Measurements from ENCODE around the gene SHISAL1.

SHISAL1 gene

DNA sequence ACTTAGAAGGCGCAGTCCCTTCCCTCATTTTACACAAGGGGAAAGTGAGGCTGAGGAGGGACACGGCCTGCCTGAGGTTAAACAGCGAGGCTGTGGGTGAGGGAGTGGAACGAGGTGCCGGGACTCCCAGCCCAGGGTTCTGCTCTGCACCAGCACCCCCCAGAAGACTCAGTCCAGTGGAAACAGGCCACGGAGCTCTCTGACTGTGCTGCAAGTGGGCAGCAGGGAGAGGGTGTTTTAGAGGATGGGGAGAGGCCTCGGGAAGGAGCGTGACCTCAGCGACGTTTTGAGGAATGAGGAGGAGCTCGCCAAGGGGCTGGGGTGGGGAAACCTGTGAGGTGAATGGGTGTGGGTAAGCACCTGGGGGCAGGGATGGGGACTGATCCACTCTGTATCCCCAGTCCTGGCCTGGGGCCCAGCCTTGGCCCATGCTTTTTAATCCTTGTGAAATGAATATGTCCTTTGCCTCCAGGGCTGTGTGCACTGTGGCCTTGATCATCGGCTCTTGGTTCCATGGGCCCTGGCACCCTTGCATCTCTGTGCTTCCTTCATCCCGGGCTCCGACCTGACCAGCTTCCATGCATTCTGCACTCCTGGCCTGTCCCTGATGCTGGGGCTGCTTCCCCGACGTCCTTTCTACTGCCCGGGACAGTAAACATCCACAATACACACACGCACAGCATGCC is 44.2 kb downstream of the SHISAL1 start:
- Histone ChIP-seq H3K4me2 (ENCODE audit: low read length) (no peak overlapping the region), H3K27me3 (ENCODE audit: control insufficient read depth, insufficient read depth, low read length) (no peaks in the 10 kb centered on the region), H3K79me2 (no peaks in the 10 kb centered on the region), H3K4me1 (no peaks in the 10 kb centered on the region), H3K27ac (no peak overlapping the region), H3K4me3 (ENCODE audit: low read depth, low read length) (no peak overlapping the region), H3K9me3 (ENCODE audit: control insufficient read depth, low read length) (no peaks in the 10 kb centered on the region), H3K9ac (no peak overlapping the region), H2AFZ (no peak overlapping the region), H3K36me3 (ENCODE audit: control insufficient read depth, insufficient read depth, low read length) (no peaks in the 10 kb centered on the region)
- TF ChIP-seq, protein P1, sequence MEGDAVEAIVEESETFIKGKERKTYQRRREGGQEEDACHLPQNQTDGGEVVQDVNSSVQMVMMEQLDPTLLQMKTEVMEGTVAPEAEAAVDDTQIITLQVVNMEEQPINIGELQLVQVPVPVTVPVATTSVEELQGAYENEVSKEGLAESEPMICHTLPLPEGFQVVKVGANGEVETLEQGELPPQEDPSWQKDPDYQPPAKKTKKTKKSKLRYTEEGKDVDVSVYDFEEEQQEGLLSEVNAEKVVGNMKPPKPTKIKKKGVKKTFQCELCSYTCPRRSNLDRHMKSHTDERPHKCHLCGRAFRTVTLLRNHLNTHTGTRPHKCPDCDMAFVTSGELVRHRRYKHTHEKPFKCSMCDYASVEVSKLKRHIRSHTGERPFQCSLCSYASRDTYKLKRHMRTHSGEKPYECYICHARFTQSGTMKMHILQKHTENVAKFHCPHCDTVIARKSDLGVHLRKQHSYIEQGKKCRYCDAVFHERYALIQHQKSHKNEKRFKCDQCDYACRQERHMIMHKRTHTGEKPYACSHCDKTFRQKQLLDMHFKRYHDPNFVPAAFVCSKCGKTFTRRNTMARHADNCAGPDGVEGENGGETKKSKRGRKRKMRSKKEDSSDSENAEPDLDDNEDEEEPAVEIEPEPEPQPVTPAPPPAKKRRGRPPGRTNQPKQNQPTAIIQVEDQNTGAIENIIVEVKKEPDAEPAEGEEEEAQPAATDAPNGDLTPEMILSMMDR (IDR thresholded peaks at IDR 0.05): no peak

DNA sequence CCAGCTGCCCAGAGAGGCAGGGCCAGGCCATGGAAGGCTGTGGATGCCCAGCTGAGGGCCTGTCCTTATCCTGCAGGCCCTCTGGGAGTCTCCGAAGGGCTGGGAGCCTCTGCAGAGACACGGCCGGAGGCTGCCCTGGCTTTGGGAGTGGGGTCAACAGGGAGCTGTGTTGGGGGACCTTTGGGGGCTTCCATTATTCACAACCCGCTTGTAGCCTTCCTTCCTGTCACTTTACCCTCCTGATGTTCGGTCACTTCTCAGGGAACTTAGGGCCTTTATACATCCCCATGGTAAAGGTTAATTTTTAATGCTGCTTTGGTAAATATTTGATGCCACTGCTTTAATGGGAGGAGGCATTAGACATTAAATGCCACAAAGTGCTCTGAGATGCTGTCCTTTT is 44.9 kb downstream of the SHISAL1 start:
- Histone ChIP-seq H3K36me3 (ENCODE audit: control insufficient read depth, insufficient read depth, low read length) (no peaks in the 10 kb centered on the region), H3K4me1 (no peaks in the 10 kb centered on the region), H3K27ac (no peak overlapping the region), H3K79me2 (no peaks in the 10 kb centered on the region), H3K9ac (no peak overlapping the region), H3K9me3 (ENCODE audit: control insufficient read depth, low read length) (no peaks in the 10 kb centered on the region), H2AFZ (no peak overlapping the region), H3K4me3 (ENCODE audit: low read depth, low read length) (no peak overlapping the region), H3K27me3 (ENCODE audit: control insufficient read depth, insufficient read depth, low read length) (no peaks in the 10 kb centered on the region), H3K4me2 (ENCODE audit: low read length) (no peak overlapping the region)
- TF ChIP-seq, protein P1 (IDR thresholded peaks at IDR 0.05): no peak

DNA sequence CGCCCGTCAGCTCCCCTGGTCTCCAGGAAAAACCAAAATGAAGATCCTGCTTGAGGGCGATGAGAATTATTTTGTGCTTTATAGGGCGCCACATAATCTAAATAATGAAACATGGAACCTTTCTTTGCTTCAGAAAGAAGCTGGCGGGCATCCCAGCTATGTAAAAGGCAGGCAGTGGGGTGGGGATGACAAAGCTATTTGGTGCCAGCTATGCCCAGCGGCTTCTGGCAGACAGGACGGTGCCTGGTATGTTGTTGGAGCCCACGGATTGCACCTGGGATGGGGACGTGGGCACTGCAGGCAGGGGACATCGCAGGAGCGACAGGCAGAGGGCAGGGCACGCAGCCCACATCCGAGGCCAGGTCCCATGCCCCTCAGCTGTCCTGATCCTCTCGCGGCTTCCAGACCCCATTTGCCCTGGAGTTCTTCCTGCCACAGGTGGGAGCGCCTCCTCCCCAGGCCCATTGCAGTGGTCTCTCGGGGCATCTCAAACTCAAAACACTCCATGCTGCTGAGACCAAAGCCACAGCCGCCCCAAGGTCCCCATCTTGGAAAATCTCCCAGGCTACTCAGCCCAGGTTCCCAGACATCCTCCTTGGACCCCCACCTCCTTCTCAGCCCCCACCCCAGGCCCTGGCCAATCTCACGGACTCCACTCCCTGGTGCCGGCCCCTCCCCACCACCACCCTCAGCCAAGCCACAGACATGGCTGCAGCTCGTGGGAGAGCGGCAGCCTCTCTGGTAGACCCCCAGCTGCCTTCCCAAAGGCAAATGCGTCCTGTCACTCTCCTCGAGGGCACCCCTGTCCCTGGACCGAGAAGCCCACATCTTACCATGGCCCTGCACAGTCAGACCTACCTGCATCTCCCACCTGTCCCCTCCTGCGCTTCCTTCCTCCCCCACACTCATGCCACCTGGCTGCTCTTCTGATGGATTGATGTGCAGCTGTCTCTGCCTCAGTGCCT is 45.7 kb downstream of the SHISAL1 start:
- H3K36me3 ChIP-seq (ENCODE audit: control insufficient read depth, insufficient read depth, low read length): no peaks in the 10 kb centered on the region
- no peak overlapping the region for H3K4me2 ChIP-seq (ENCODE audit: low read length)
- no peaks in the 10 kb centered on the region for H3K4me1 ChIP-seq
- no peak overlapping the region for H3K27ac ChIP-seq
- H3K9me3 ChIP-seq (ENCODE audit: control insufficient read depth, low read length): no peaks in the 10 kb centered on the region
- no peaks in the 10 kb centered on the region for H3K79me2 ChIP-seq
- H3K9ac ChIP-seq: no peak overlapping the region
- H3K4me3 ChIP-seq (ENCODE audit: low read depth, low read length): no peak overlapping the region
- no peak overlapping the region for H2AFZ ChIP-seq
- no peaks in the 10 kb centered on the region for H3K27me3 ChIP-seq (ENCODE audit: control insufficient read depth, insufficient read depth, low read length)
- TF ChIP-seq, protein P1 (IDR thresholded peaks at IDR 0.05): no peak

DNA sequence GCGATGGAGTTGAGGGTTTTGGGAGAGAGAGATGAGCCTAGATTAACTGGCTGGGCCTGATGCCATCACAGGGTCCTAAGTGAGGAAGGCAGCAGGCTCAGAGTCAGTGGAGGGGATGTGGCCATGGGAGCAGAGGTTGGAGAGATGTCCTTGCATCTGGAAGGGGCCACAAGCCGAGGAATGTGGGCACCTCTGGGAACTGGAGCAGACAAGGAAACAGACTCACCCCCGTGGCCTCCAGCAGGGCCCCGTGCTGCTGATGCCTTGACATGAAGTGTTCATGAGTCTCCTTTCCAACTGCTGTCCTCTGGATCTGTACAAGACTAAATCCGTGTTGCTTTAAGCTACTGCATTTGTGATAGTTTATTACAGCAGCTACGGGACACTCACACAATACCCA is 49.2 kb downstream of the SHISAL1 start:
- Histone ChIP-seq H2AFZ (no peak overlapping the region), H3K4me1 (no peaks in the 10 kb centered on the region), H3K27me3 (ENCODE audit: control insufficient read depth, insufficient read depth, low read length) (no peaks in the 10 kb centered on the region), H3K9me3 (ENCODE audit: control insufficient read depth, low read length) (no peaks in the 10 kb centered on the region), H3K9ac (no peak overlapping the region), H3K4me3 (ENCODE audit: low read depth, low read length) (no peak overlapping the region), H3K36me3 (ENCODE audit: control insufficient read depth, insufficient read depth, low read length) (no peaks in the 10 kb centered on the region), H3K79me2 (no peaks in the 10 kb centered on the region), H3K27ac (no peak overlapping the region), H3K4me2 (ENCODE audit: low read length) (no peak overlapping the region)
- TF ChIP-seq, protein P1 (IDR thresholded peaks at IDR 0.05): no peak
